Calu3 (cell line): ENCODE data around the gene LITAFD. TPM values are rescaled to one million over a fixed set of nuclear protein-coding genes. Genes with fewer than 3 reads are reported as not detected.

ENCODE experiments used
- BruUV-seq: library from RNA; stranded (reverse); fragments of 400-500 nt; replicated peaks from 2 replicates; lab custom pipeline; 2021; lab: Mats Ljungman, UMichigan
- CTCF ChIA-PET: fragments of 300-600 bp; sonication (Branson Sonifier 250); formaldehyde crosslinking; loops from one replicate; lab custom pipeline; 2022; ENCODE audit warnings: antibody characterized with exemption; lab: Charles Lee
- DNase-seq: peaks from one replicate; pipeline ENCODE4 v3.0.0; 2022
- H3K27ac Mint-ChIP-seq: one replicate; pipeline ENCODE4 v1.8.0; 2022; ENCODE audit warnings: mixed read lengths; ENCODE audit not compliant: unreplicated experiment
- H3K27me3 Mint-ChIP-seq: one replicate; pipeline ENCODE4 v1.8.0; 2022; ENCODE audit warnings: mixed read lengths; ENCODE audit not compliant: unreplicated experiment
- H3K36me3 Mint-ChIP-seq: one replicate; pipeline ENCODE4 v1.8.0; 2022; ENCODE audit warnings: mild to moderate bottlenecking, moderate library complexity, mixed read lengths; ENCODE audit not compliant: insufficient read depth, unreplicated experiment
- H3K4me1 Mint-ChIP-seq: one replicate; pipeline ENCODE4 v1.8.0; 2022; ENCODE audit warnings: mild to moderate bottlenecking, low read depth, mixed read lengths; ENCODE audit not compliant: unreplicated experiment
- H3K4me3 Mint-ChIP-seq: one replicate; pipeline ENCODE4 v1.8.0; 2022; ENCODE audit warnings: mild to moderate bottlenecking, low read depth, moderate library complexity, mixed read lengths; ENCODE audit not compliant: unreplicated experiment
- H3K9me3 Mint-ChIP-seq: one replicate; pipeline ENCODE4 v1.8.0; 2022; ENCODE audit warnings: low read depth, mixed read lengths; ENCODE audit not compliant: unreplicated experiment
- CTCF ChIP-seq: fragments of 200-600 bp; IDR thresholded peaks from one replicate; pipeline ENCODE4 v1.8.0; 2022; ENCODE audit warnings: antibody characterized with exemption; ENCODE audit not compliant: unreplicated experiment
- intact Hi-C: fragments of 100-400 bp; cut with micrococcal nuclease; formaldehyde crosslinking; loops from one replicate; pipeline ENCODE4 v1.10.0; 2022; ENCODE audit not compliant: unreplicated experiment
- total RNA-seq: library from RNA; stranded (reverse); gene quantifications from 2 replicates; pipeline ENCODE4 v1.2.3, GENCODE V29; 2022

LITAFD gene
- total RNA-seq, 1 experiment from 2014 or later = not detected

- CTCF ChIA-PET = no interaction called here
- H3K4me3 Mint-ChIP-seq = no peak overlapping the region
- DNase-seq = no peak
- peaks cover 54% of the 10 kb centered on the region for H3K36me3 Mint-ChIP-seq
- intact Hi-C loops = no loop called here
- H3K27ac Mint-ChIP-seq = no peak overlapping the region
- peaks cover 12% of the 10 kb centered on the region for H3K4me1 Mint-ChIP-seq
- no TSS peak for BruUV-seq
- TF ChIP-seq CTCF = no peak
- H3K27me3 Mint-ChIP-seq = no peaks in the 10 kb centered on the region
- no peaks in the 10 kb centered on the region for H3K9me3 Mint-ChIP-seq
Measured at GRCh38 chr16:8920645-8921346, 38.6 kb downstream of the LITAFD start.

- no TSS peak for BruUV-seq
- Mint-ChIP-seq H3K27ac (no peak overlapping the region), H3K36me3 (peaks cover 56% of the 10 kb centered on the region), H3K4me1 (peaks cover 5% of the 10 kb centered on the region), H3K9me3 (no peaks in the 10 kb centered on the region), H3K27me3 (no peaks in the 10 kb centered on the region), H3K4me3 (no peak overlapping the region)
- intact Hi-C loops = no loop called here
- DNase-seq = no peak
- no peak for TF ChIP-seq CTCF
- CTCF ChIA-PET = no interaction called here
Measured at GRCh38 chr16:8921347-8921984, 39.3 kb downstream of the LITAFD start.

- no peaks in the 10 kb centered on the region for H3K4me1 Mint-ChIP-seq
- no peak for DNase-seq
- BruUV-seq = no TSS peak
- intact Hi-C loops = no loop called here
- CTCF ChIA-PET = no interaction called here
- H3K4me3 Mint-ChIP-seq = no peak overlapping the region
- TF ChIP-seq CTCF = no peak
- no peak overlapping the region for H3K27ac Mint-ChIP-seq
- no peaks in the 10 kb centered on the region for H3K9me3 Mint-ChIP-seq
- peaks cover 46% of the 10 kb centered on the region for H3K36me3 Mint-ChIP-seq
- no peaks in the 10 kb centered on the region for H3K27me3 Mint-ChIP-seq
Measured at GRCh38 chr16:8923199-8923598, 41.0 kb downstream of the LITAFD start.

GRCh38 chr16:8924214-8924613 lies 42.1 kb downstream of the LITAFD start:
- no peak for DNase-seq
- Mint-ChIP-seq H3K36me3 (peaks cover 44% of the 10 kb centered on the region), H3K4me3 (no peak overlapping the region), H3K27me3 (no peaks in the 10 kb centered on the region), H3K27ac (no peak overlapping the region), H3K9me3 (no peaks in the 10 kb centered on the region), H3K4me1 (no peaks in the 10 kb centered on the region)
- no TSS peak for BruUV-seq
- CTCF ChIA-PET = no interaction called here
- intact Hi-C loops = no loop called here
- TF ChIP-seq CTCF = no peak
